PFSK-1 (cell line): ENCODE measurements around the gene ARHGEF33.

Source experiments
- FOXP2 ChIP-seq: optimal IDR thresholded peaks from 2 replicates; pipeline ENCODE3; 2011; ENCODE audit warnings: borderline replicate concordance, control low read depth, inconsistent platforms; ENCODE audit not compliant: insufficient read depth; ENCODE audit errors: extremely low read length, extremely low read depth
- POLR2AphosphoS5 ChIP-seq: IDR thresholded peaks from 2 replicates; pipeline ENCODE4 v1.6.1; 2012; ENCODE audit warnings: low read depth, mild to moderate bottlenecking, control low read depth, low read length, moderate library complexity
- SIN3A ChIP-seq: IDR thresholded peaks from 2 replicates; pipeline ENCODE4 v1.6.1; 2012; ENCODE audit warnings: mild to moderate bottlenecking, low read length, moderate library complexity, borderline replicate concordance; ENCODE audit not compliant: insufficient read depth
- TAF1 ChIP-seq: IDR thresholded peaks from 2 replicates; pipeline ENCODE4 v1.6.1; 2012; ENCODE audit warnings: low read length, control low read depth, borderline replicate concordance; ENCODE audit not compliant: insufficient read depth
- TF ChIP-seq, protein P1 (sequence below), 2 experiments: IDR thresholded peaks; 2 replicates each; pipeline versions ENCODE4 v1.6.1 to v1.8.0; 2011 to 2012; ENCODE audit warnings: low read depth in 2 of 2, low read length in 2 of 2, control low read depth in 1 of 2, inconsistent platforms in 1 of 2, mild to moderate bottlenecking in 1 of 2, moderate library complexity in 1 of 2; ENCODE audit not compliant: insufficient read depth in 1 of 2

The ARHGEF33 gene

GRCh38 chr2:39022642-39023235, 133.1 kb downstream of the ARHGEF33 start:
- TF ChIP-seq FOXP2, result no peak
- TF ChIP-seq POLR2AphosphoS5, result no peak
- no peak for TF ChIP-seq SIN3A

GRCh38 chr2:39023649-39024048, 134.0 kb downstream of the ARHGEF33 start:
- no peak for TF ChIP-seq POLR2AphosphoS5
- no peak for TF ChIP-seq FOXP2
- TF ChIP-seq, protein P1, sequence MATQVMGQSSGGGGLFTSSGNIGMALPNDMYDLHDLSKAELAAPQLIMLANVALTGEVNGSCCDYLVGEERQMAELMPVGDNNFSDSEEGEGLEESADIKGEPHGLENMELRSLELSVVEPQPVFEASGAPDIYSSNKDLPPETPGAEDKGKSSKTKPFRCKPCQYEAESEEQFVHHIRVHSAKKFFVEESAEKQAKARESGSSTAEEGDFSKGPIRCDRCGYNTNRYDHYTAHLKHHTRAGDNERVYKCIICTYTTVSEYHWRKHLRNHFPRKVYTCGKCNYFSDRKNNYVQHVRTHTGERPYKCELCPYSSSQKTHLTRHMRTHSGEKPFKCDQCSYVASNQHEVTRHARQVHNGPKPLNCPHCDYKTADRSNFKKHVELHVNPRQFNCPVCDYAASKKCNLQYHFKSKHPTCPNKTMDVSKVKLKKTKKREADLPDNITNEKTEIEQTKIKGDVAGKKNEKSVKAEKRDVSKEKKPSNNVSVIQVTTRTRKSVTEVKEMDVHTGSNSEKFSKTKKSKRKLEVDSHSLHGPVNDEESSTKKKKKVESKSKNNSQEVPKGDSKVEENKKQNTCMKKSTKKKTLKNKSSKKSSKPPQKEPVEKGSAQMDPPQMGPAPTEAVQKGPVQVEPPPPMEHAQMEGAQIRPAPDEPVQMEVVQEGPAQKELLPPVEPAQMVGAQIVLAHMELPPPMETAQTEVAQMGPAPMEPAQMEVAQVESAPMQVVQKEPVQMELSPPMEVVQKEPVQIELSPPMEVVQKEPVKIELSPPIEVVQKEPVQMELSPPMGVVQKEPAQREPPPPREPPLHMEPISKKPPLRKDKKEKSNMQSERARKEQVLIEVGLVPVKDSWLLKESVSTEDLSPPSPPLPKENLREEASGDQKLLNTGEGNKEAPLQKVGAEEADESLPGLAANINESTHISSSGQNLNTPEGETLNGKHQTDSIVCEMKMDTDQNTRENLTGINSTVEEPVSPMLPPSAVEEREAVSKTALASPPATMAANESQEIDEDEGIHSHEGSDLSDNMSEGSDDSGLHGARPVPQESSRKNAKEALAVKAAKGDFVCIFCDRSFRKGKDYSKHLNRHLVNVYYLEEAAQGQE (IDR thresholded peaks at IDR 0.05; ENCODE audit: insufficient read depth in 1 of 2, low read depth in 2 of 2, low read length in 2 of 2), result no peak
- TF ChIP-seq TAF1, result no peak
- TF ChIP-seq SIN3A, result no peak

GRCh38 chr2:39024833-39025232, 135.2 kb downstream of the ARHGEF33 start:
- TF ChIP-seq, protein P1 (IDR thresholded peaks at IDR 0.05; ENCODE audit: insufficient read depth in 1 of 2, low read depth in 2 of 2, low read length in 2 of 2), result no peak
- TF ChIP-seq POLR2AphosphoS5, result no peak
- no peak for TF ChIP-seq TAF1
- no peak for TF ChIP-seq SIN3A
- no peak for TF ChIP-seq FOXP2
